ENCODE results near the gene DPYD. TPM values are rescaled to one million over a fixed set of nuclear protein-coding genes. Genes with fewer than 3 reads are reported as not detected.

DPYD gene
- total RNA-seq, 1 experiment from 2014 or later = 0.46 TPM

- H3K27ac Mint-ChIP-seq = no peak overlapping the region
- TF ChIP-seq NFYB (CRISPR knock-in tag; conservative IDR thresholded peaks at IDR 0.05; ENCODE audit: low read depth) (no peak), NR1H2 (CRISPR knock-in tag; IDR thresholded peaks at IDR 0.05) (no peak), ZMAT4 (CRISPR knock-in tag; IDR thresholded peaks at IDR 0.05) (no peak), NFE2L1 (CRISPR knock-in tag; IDR thresholded peaks at IDR 0.05) (no peak), ELF4 (CRISPR knock-in tag; IDR thresholded peaks at IDR 0.05; ENCODE audit: low read depth) (no peak), ZNF532 (CRISPR knock-in tag; IDR thresholded peaks at IDR 0.05; ENCODE audit: borderline replicate concordance) (no peak), USF2 (CRISPR knock-in tag; IDR thresholded peaks at IDR 0.05) (no peak), RELA (CRISPR knock-in tag; IDR thresholded peaks at IDR 0.05; ENCODE audit: borderline replicate concordance) (no peak), JAZF1 (CRISPR knock-in tag; IDR thresholded peaks at IDR 0.05) (no peak), E2F5 (CRISPR knock-in tag; IDR thresholded peaks at IDR 0.05) (no peak), CREB1 (CRISPR knock-in tag; IDR thresholded peaks at IDR 0.05) (no peak)
- TF ChIP-seq, protein P1, sequence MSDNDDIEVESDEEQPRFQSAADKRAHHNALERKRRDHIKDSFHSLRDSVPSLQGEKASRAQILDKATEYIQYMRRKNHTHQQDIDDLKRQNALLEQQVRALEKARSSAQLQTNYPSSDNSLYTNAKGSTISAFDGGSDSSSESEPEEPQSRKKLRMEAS (CRISPR knock-in tag; IDR thresholded peaks at IDR 0.05) = no peak
- TF ChIP-seq, protein P2, sequence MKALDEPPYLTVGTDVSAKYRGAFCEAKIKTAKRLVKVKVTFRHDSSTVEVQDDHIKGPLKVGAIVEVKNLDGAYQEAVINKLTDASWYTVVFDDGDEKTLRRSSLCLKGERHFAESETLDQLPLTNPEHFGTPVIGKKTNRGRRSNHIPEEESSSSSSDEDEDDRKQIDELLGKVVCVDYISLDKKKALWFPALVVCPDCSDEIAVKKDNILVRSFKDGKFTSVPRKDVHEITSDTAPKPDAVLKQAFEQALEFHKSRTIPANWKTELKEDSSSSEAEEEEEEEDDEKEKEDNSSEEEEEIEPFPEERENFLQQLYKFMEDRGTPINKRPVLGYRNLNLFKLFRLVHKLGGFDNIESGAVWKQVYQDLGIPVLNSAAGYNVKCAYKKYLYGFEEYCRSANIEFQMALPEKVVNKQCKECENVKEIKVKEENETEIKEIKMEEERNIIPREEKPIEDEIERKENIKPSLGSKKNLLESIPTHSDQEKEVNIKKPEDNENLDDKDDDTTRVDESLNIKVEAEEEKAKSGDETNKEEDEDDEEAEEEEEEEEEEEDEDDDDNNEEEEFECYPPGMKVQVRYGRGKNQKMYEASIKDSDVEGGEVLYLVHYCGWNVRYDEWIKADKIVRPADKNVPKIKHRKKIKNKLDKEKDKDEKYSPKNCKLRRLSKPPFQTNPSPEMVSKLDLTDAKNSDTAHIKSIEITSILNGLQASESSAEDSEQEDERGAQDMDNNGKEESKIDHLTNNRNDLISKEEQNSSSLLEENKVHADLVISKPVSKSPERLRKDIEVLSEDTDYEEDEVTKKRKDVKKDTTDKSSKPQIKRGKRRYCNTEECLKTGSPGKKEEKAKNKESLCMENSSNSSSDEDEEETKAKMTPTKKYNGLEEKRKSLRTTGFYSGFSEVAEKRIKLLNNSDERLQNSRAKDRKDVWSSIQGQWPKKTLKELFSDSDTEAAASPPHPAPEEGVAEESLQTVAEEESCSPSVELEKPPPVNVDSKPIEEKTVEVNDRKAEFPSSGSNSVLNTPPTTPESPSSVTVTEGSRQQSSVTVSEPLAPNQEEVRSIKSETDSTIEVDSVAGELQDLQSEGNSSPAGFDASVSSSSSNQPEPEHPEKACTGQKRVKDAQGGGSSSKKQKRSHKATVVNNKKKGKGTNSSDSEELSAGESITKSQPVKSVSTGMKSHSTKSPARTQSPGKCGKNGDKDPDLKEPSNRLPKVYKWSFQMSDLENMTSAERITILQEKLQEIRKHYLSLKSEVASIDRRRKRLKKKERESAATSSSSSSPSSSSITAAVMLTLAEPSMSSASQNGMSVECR (CRISPR knock-in tag; IDR thresholded peaks at IDR 0.05; ENCODE audit: borderline replicate concordance) = no peak
- TF ChIP-seq, protein P3, sequence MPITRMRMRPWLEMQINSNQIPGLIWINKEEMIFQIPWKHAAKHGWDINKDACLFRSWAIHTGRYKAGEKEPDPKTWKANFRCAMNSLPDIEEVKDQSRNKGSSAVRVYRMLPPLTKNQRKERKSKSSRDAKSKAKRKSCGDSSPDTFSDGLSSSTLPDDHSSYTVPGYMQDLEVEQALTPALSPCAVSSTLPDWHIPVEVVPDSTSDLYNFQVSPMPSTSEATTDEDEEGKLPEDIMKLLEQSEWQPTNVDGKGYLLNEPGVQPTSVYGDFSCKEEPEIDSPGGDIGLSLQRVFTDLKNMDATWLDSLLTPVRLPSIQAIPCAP (CRISPR knock-in tag; IDR thresholded peaks at IDR 0.05) = no peak
- TF ChIP-seq, protein P4, sequence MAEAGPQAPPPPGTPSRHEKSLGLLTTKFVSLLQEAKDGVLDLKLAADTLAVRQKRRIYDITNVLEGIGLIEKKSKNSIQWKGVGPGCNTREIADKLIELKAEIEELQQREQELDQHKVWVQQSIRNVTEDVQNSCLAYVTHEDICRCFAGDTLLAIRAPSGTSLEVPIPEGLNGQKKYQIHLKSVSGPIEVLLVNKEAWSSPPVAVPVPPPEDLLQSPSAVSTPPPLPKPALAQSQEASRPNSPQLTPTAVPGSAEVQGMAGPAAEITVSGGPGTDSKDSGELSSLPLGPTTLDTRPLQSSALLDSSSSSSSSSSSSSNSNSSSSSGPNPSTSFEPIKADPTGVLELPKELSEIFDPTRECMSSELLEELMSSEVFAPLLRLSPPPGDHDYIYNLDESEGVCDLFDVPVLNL (CRISPR knock-in tag; IDR thresholded peaks at IDR 0.05; ENCODE audit: borderline replicate concordance, low read depth) = no peak
- peaks cover 7% of the 10 kb centered on the region for H3K9me3 Mint-ChIP-seq
- ATAC-seq (no peak), DNase-seq (ENCODE audit: low spot score) (no peak)
- no peaks in the 10 kb centered on the region for H3K27me3 Mint-ChIP-seq (ENCODE audit: low read depth)
- POLR2A ChIA-PET = no interaction called here
- CTCF ChIA-PET = no interaction called here
- H3K4me1 Mint-ChIP-seq = peaks cover 5% of the 10 kb centered on the region; the same call in 1 of the 2 replicates
- no peak overlapping the region for H3K4me3 Mint-ChIP-seq
- H3K36me3 Mint-ChIP-seq = peaks cover under 1% of the 10 kb centered on the region; the same call in 1 of the 2 replicates
These were observed 269.6 kb downstream of the DPYD start for GRCh38 chr1:97651250-97651649.

Measured in WTC11 (cell line).